ENCODE results near the gene RABGGTA.

- TF ChIP-seq, protein P1, sequence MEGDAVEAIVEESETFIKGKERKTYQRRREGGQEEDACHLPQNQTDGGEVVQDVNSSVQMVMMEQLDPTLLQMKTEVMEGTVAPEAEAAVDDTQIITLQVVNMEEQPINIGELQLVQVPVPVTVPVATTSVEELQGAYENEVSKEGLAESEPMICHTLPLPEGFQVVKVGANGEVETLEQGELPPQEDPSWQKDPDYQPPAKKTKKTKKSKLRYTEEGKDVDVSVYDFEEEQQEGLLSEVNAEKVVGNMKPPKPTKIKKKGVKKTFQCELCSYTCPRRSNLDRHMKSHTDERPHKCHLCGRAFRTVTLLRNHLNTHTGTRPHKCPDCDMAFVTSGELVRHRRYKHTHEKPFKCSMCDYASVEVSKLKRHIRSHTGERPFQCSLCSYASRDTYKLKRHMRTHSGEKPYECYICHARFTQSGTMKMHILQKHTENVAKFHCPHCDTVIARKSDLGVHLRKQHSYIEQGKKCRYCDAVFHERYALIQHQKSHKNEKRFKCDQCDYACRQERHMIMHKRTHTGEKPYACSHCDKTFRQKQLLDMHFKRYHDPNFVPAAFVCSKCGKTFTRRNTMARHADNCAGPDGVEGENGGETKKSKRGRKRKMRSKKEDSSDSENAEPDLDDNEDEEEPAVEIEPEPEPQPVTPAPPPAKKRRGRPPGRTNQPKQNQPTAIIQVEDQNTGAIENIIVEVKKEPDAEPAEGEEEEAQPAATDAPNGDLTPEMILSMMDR (IDR thresholded peaks at IDR 0.05) = no peak
- TF ChIP-seq POLR2AphosphoS5 (IDR thresholded peaks at IDR 0.05) = no peak
Measured at GRCh38 chr14:24260780-24261157, 10.6 kb downstream of the RABGGTA start.

Data from breast epithelium (tissue), 3 donors.